Brain pericyte (primary cell): Measurements from ENCODE around the gene FOXL3.

ENCODE experiments used
- DNase-seq: peaks from one replicate; pipeline ENCODE4 v3.0.0-alpha.2; 2012; ENCODE audit warnings: low read depth, low spot score

The FOXL3 gene

DNA sequence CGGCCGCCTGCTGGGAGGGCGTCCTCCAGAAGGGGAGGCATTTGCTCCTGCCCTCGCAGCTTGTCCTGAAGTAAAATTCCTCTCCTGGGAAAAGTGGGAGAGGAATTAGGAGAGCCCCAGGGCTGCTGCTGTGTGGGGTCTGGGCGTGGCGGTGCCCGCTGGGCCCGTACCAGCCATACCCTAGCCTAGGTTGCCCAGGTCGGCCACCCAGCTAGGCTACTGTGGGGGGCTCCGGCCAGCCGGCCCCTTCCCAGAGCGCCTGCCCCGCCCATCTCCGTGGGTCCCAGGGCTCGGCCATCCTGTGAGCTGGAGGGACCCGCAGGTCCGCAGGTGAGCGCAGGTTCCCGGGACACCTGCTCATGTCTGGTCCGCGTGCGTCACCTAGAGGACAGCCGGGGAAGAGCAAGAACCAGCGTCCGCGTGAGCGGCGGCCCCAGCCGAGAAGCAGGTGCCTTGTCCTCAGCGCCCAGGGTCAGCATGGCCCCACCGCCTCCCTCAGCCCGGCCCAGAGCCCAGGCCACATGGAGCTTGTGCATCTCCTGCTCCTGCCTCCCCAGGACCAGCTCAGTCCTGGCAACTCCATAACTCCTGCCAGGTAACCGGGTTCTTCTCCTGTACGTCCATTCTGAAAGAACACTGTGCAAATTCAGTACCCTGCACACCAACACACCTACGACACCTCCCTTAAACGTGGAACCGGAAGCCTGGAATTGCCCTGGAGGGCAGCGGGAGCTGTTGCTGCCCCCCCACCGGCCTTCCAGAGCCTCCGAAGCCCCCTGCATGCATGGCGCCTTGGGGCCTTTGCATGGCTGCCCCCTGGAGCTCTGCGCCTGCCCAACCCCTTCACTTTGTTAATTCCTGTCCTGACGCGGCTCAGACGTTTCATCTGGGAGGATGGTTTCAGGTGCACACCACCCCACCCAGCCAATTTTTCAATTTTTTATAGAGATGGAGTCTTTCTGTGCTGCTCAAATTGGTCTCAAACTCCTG, 22.8 kb upstream of the FOXL3 start:
- no peak for DNase-seq

DNA sequence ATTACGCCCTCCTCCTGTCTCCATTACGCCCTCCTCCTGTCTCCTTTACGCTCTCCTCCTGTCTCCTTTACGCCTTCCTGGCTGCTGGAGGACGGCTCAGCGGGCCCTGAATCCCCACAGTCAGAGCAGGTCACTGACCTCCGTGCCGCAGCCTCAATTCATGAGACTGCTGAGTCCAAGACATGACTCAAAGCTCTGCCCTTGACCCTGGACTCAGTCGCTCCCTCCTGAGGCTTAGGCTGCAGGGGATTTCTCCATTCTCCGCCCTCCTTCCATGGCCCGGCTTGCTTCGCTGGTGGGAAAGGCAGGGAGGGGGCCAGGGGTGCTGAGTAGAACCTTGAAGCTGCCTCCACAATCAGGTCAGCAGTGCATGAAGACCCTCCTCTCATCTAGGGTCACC, 21.0 kb upstream of the FOXL3 start:
- DNase-seq: no peak

DNA sequence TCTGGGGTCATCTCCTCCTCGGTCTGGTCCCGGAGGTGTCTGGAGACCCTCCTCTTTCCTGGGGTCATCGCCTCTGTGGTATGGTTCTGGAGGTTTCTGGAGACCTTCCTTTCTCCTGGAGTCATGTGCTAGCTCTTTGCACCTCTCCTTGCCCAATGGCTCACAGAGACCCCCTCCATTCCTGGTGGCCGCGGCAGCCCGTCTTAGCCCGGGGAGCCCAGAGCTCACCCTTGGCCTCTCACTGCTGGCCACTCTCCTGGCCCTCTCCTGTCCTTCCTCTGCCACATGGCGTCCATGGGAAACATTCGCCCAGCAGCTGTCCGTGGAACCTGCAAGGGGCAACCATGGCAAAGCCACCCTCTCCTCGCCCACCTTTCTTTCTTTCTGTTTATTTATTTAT, 20.2 kb upstream of the FOXL3 start:
- DNase-seq: no peak

DNA sequence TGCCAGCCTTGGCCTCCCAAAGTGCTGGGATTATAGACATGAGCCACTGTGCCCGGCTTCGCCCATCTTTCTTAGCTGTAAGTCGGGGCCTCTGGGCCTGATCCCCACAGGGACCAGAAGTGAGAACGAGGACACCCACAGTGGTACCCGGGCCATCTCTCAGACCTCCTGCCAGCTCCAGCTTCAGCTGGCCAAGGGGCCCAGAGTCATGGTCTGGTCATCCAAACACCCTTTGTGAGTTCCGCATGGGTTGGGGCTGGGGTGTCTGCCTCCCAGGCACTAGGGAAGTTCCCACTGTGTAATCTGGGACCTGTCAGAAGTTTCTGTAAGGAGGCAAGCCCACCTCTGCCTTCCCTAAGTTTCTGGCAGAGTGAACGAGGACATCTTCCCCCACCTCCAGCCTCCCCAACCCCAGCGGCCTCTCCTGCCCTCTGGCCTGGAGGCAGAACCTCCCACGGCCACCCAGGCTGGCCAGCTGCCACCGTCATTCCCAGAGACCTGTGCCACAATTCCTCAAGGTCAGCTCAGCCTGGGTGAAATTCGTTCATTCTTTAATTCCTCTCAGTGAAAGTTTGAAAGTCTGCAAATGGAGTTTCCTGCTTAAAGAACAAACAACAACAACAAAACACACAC, 19.5 kb upstream of the FOXL3 start:
- DNase-seq: no peak

DNA sequence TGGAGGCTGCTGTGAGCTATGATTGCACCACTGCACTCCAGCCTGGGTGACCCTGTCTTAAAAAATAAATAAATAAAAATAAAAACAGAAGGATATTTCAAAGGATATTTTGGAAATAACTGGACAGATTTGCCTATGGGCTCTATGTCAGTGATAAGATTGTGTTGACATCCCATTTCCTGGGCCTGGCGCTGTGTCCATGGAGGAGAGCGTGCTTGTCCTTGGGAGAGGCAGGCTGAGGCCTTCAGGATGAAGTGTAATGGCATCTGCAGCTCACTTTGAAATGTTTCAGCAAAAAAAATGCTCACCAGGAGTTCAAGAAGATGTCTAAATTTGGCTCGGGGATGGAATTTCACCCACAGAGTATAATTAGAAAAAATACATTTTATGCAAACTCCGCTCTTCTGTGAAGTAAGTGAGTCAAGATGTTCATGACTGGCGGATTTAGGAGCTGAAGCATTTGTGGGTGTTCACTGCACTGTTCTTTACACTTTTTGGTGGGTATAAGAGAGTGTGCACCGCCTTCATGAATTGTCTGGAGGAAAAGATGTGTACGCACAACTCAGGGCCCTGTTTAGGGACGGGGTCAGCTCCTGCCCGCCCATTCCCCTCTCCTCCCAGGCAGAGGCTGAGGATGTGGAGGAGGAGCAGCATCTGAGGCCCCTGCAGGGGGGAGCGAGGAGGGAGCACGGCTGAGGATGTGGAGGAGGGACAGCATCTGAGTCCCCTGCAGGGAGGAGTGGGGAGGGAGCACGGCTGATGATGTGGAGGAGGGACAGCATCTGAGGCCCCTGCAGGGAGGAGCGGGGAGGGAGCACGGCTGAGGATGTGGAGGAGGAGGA, 18.5 kb upstream of the FOXL3 start:
- DNase-seq: peak; percentile 34

DNA sequence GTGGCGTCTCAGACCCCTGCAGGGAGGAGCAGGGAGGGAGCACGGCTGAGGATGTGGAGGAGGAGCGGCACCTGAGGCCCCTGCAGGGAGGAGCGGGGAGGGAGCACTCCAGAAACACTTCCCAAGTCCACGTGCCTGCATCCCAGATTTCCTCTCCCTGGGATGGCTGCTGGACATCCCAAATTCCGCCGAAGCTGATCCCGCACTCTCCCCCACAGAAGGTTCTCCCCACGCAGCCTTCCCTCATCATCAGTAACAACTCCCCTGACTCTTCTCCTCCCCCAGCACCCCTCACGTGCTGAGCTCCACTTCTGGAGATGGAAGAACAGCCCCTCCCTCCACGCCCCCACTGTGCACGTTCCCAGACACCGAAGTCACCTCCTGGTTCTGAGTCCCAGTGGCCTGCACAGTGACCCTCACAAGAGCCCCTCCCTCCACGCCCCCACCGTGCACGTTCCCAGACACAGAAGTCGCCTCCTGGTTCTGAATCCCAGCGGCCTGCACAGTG, 17.8 kb upstream of the FOXL3 start:
- no peak for DNase-seq

DNA sequence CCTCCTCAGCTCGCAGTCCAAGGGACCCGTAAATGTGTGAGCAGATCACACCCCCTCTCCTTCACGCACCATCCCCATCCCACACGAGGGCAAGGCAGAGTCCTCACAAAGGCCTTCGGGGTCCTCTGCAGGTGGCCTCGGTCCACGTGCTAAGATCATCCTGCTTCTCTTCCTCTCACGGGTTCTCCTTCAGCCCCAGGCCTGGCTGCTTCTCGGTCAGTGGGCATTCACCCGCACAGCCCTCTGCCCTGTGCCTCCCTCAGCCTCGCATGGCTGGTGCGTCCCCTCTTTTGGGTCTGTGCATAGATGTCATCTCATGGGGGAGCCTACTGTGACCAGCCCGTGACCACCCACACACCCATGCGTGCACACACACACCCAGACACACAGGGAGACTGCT, 17.3 kb upstream of the FOXL3 start:
- DNase-seq: no peak

DNA sequence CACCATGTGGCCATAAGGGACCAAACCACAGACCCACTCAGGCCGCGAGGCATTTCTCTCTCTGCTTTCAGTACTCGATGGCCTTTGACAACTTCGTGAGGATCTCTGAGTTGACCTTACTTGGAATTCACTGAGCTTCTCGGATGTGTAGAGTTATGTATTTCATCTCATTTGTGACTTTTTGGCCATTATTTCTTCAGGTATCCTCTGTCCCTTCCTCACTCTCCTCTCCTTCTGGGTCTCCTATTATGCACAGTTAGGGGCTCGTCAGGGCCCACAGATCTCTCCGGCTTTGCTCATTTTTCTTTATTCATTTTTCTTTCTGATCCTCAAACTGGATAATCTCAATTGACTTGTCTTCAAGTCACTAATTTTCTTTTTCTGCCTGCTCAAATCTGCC, 16.6 kb upstream of the FOXL3 start:
- no peak for DNase-seq

DNA sequence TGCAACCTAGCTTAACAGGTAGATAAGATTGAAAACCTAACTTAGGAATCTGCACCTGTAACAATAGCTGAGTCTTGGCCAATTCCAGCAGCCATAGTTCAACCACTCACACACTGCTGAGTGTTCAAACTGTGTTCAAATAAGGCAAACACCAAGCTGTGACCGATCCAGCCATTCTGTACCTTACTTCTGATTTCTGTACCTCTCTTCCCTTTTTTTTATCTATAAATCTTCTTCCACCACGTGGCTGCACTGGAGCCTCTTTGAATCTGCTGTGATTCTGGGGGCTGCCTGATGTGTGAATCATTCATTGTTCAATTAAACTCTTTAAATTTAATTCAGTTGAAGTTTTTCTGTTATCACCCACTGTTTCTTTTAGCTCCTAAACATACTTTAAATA, 15.7 kb upstream of the FOXL3 start:
- no peak for DNase-seq

DNA sequence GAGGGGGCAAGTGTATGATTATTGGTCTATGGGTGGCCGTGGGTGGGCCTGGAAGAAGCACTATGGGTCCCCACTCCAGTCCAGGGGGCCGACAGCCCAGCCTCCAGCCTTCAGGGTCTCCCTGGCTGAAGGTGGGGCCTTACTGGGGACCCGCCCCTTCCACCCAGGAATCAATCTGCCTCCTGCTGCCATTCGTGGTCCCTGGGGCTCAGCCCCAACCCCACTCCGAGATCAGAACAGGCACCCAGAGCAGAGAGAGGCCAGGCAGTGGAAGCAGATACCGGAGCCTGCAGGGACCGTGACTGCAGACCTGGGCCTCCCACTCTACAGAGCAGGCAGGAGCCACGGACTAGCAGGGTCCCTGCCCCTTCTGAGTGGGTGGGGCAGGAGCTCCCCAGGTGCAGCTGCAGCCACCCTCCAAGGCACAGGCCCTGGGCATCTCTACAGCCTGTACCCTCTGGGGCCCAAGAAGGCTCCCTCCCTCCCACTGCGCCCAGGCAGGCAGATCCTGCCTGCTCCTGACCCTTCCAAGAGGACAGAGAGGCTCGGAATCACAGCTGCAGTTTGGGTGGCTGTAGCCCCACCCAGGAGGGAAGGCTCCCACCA, 13.6 kb upstream of the FOXL3 start:
- no peak for DNase-seq

DNA sequence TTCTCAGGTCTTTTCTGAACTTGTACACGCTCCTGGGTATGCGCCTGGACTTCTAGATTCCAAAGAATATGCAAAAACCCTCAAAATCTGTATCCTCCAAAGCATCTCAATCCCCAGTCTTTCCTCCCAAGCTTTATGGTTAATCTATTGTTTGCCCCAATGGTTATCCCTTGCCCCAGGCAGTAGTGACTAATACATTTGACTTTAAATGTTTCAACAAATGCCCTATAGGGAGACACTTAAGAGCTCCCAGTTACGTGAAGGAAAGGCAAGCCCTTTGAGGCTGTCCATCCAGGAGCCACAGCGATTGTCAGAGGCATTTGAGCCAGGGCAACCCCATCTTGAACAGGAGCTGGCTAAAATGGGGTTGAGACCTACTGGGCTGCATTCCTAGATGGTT, 12.7 kb upstream of the FOXL3 start:
- DNase-seq: no peak

DNA sequence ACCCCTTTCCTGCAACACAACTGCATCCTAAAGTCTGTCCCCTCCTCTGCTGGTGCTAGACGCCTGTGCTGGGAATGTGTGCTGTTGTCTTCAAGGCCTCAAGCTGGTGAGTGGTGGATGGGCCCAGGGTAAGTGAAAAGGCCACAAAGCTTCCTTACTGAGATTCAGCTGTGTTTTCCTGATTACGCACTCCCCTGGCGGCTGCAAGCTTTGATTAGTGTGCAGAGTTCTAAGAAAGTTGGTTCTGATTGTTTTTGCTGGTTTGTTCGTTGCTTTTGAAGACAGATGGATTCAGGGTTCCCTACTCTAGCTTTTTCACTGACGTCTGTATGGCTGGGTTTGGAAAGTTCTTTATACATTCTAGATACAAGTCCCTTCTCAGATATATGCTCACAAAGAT, 11.9 kb upstream of the FOXL3 start:
- DNase-seq: no peak

DNA sequence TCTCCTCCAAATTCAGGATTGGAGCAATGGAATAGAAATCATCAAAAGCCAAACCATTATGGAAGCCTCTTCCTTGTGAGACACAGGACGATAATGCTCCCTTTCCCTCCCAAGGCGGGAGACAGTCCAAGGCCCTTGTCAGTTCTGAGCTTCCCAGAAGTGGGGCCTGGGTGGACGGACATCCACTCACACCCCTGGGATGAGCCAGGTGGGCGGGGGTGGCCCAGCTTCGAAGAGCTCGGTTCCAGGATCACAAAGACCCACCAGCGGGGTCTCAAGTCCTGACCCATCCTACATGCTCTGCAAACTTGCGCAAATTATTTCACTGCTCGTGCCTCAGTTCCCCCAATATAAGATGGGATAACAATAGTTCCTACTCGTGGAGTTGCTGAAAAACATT, 10.1 kb upstream of the FOXL3 start:
- no peak for DNase-seq

DNA sequence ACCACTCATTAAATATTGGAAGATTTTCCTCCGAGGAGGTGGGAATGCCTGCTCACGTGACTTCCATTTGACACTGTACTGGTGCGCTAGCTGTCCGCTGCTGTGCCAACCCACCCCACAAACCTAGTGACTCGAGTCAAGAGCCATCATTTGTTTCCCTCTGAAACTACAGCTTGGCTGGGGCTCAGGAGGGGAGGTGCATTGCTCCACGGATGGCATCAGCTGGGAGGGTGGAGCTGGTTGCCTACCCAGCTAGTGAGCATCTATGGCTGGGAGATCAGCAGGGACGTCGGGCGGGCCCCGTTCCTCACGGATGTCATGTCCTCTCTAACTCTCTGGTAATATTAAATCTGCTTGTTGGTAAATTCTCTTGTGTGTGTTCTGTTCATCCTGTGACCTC, 9.5 kb upstream of the FOXL3 start:
- DNase-seq: no peak

DNA sequence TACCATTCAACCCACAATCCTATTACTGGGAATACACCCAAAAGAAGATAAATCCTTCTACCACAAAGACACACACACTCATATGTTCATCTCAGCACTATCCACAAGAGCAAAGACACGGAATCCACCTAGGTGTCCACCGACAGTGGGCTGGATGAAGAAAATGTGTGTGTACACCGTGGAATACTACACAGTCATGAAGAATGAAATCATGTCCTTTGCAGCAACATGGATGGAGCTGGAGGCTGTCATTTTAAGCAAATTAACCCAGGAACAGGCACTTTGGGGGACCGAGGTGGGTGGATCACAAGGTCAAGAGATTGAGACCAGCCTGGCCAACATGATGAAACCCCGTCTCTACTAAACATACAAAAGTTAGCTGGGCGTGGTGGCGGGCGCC, 8.3 kb upstream of the FOXL3 start:
- no peak for DNase-seq

DNA sequence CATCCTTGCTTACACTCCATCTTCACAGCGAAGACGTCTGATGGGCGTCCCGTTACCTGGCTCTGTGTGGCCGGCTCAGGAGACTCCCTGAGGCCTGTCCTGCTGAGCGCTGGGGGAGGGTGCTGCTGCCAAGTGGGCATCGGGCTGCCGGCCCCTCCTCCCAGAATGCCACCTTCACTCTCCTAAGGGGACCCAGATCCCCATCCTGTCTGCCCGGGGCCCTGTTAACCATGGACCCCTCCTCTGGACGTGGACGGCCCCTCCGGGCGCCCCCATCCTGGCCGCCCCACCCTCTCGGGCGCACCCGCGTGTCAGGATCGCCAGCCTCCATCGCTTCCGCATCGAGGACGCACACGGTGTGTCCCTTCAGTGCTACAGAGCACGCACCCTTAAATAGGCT, 7.3 kb upstream of the FOXL3 start:
- no peak for DNase-seq

DNA sequence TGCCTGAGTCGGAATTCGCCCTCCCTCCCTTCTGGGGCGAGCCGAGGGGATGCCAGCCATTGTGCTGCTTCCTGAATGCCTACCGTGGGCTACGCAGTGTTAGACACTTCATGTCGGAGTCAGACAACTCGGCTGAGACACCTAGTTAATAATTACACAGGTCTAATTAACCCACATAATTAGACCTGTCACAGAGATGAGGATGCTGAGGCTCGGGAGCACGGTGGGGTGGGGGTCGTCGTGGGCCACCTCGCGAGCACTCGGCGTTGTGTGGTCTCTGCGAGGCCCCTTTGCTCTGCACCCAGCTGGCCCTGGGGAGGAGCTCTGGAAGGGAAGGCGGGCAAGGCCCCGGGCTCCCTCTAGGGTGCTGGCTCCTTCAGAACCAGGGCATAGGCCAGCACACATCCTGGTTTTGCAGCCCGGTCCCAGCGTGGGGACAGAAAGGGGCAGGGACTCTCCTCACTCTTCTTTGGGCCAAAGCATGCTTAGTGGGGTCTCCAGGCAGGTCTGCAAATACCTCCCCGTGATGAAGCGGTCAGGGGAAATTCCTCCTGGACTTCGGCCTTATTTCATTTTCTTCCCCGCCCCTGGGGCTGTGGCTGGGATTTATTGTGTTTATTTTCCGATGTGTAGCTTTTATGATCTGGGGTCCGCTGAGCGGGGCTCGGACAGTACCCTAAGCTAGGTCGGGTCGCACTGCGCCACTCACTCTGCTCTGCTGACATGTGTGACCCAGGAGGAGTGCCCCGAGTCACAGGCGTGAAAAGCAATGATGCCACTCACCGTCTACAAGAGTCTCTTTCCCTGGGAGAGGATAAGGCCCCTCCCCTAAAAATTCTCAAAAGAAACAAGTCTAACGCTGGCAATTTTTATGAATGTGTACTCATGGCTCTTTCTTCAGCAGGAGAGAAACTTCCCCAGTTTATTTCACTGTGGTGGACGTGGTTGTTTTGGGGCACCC, 4.9 kb upstream of the FOXL3 start:
- no peak for DNase-seq

DNA sequence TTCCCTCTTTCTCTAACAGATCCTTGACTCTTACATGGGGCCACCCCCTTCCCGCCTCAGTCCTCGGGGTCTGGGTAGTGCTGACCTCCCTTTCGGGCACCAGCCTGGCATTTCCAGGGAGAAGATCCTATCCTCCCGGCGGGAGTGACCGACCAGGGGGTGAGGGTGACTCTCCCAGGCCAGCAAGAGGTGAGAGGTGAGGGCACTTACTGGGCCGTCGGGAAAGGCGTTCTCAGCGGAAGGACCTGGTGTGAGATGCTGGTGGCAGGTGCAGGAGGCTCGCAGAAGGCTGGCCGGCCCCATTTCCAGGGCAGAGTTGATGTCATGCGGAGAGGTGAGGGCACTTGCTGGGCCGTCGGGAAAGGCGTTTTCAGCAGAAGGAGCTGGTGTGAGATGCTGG, 4.2 kb upstream of the FOXL3 start:
- DNase-seq: no peak

DNA sequence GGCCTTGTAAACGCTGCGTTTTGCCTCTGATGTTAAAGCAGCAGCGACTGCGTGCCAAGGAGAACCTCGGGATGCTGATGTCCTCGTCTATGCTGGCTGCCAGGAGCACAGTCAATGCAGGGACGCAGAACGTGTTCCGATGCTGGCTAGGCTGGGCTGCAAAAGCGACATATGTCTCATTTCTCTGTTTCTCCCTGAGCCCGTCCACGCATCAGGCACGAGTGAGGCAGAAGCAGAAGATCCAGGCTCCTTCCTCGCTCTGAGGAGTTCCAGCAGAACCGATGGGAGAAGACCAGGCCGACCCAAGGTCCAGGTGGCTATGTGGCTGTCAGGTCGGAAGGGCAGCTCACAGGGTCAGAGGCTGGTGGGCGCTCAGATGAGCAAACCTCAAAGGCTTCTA, 3.7 kb upstream of the FOXL3 start:
- DNase-seq: no peak

DNA sequence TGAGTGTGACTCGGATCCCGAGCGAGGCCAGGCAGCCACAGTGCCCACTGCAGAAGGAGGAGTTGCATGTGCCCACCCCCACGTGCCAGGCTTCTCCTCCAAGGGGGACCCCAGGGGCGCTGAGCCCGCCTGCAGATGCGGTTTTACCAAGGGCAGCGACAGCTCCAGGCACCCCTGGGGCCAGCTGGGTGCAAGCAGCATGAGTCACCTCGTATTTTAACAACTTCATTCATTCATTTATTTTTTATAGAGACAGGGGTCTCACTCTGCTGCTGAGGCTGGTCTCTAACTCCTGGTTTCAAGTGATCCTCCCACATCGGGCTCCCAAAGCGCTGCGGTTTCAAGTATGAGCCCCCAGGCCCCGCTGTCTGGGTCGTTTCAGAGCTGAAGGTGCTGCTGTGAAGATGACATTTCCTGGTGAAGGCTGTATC, 1.3 kb upstream of the FOXL3 start:
- no peak for DNase-seq
